Liver (tissue), 9 donors: ENCODE data around the gene SSRP1. TPM values are rescaled to one million over a fixed set of nuclear protein-coding genes. Genes with fewer than 3 reads are reported as not detected.

Source experiments
- DNase-seq: peaks from one replicate; pipeline ENCODE4 v3.0.0-alpha.2; 2017; ENCODE audit warnings: low spot score
- H3K27ac ChIP-seq, 2 donors: one replicate each; pipeline ENCODE4 v1.7.0; 2013; ENCODE audit warnings: inconsistent platforms in 2 of 2, low read length in 2 of 2, control low read depth in 1 of 2, low read depth in 1 of 2, mild to moderate bottlenecking in 1 of 2
- H3K27me3 ChIP-seq, 4 donors: one replicate each; pipeline versions ENCODE4 v1.6.1 to v1.7.0; 2013; ENCODE audit warnings: low read length in 3 of 4, inconsistent platforms in 1 of 4, mild to moderate bottlenecking in 1 of 4, moderate library complexity in 1 of 4; ENCODE audit not compliant: control insufficient read depth in 4 of 4, insufficient read depth in 4 of 4
- H3K36me3 ChIP-seq, 4 donors: one replicate each; pipeline versions ENCODE4 v1.6.1 to v1.7.0; 2013; ENCODE audit warnings: low read length in 3 of 4, mild to moderate bottlenecking in 3 of 4, low read depth in 1 of 4, moderate library complexity in 1 of 4; ENCODE audit not compliant: control insufficient read depth in 4 of 4, insufficient read depth in 3 of 4
- H3K4me1 ChIP-seq, 4 donors: one replicate each; pipeline versions ENCODE4 v1.6.1 to v1.7.0; 2013; ENCODE audit warnings: low read length in 3 of 4, mild to moderate bottlenecking in 3 of 4, moderate library complexity in 1 of 4; ENCODE audit not compliant: control insufficient read depth in 4 of 4, insufficient read depth in 4 of 4
- H3K4me3 ChIP-seq, 3 donors: one replicate each; pipeline versions ENCODE4 v1.6.1 to v1.7.0; 2013; ENCODE audit warnings: low read length in 3 of 3, control low read depth in 1 of 3, low read depth in 1 of 3, mild to moderate bottlenecking in 1 of 3
- H3K9ac ChIP-seq, 2 donors: one replicate each; pipeline ENCODE4 v1.7.0; 2013; ENCODE audit warnings: low read length in 2 of 2, mild to moderate bottlenecking in 2 of 2, moderate library complexity in 2 of 2, control low read depth in 1 of 2, low read depth in 1 of 2
- H3K9me3 ChIP-seq, 4 donors: one replicate each; pipeline versions ENCODE4 v1.6.1 to v1.7.0; 2013; ENCODE audit warnings: low read length in 3 of 4; ENCODE audit not compliant: control insufficient read depth in 4 of 4
- ATF3 ChIP-seq: IDR thresholded peaks from 2 replicates; pipeline ENCODE4 v1.6.1; 2016; ENCODE audit warnings: antibody characterized with exemption
- CTCF ChIP-seq: fragments of 150-350 bp; IDR thresholded peaks from 2 replicates; pipeline ENCODE4 v1.5.1; 2017; ENCODE audit warnings: improper control_type of control experiment, low read depth, low read length; ENCODE audit not compliant: missing input control
- FOXA1 ChIP-seq: IDR thresholded peaks from 2 replicates; pipeline ENCODE4 v1.6.1; 2016; ENCODE audit warnings: antibody characterized with exemption
- FOXA2 ChIP-seq: IDR thresholded peaks from 2 replicates; pipeline ENCODE4 v1.6.1; 2016; ENCODE audit warnings: antibody characterized with exemption
- HNF4A ChIP-seq, 2 donors: conservative IDR thresholded peaks; 2 replicates each; pipeline ENCODE4 v1.6.1; 2016; ENCODE audit warnings: antibody characterized with exemption in 2 of 2, mild to moderate bottlenecking in 2 of 2
- HNF4G ChIP-seq: IDR thresholded peaks from 2 replicates; pipeline ENCODE4 v1.6.1; 2016; ENCODE audit warnings: antibody characterized with exemption
- JUND ChIP-seq, 2 donors: IDR thresholded peaks; 2 replicates each; pipeline ENCODE4 v1.6.1; 2016; ENCODE audit warnings: antibody characterized with exemption in 2 of 2
- MAX ChIP-seq: IDR thresholded peaks from 2 replicates; pipeline ENCODE4 v1.6.1; 2016; ENCODE audit warnings: antibody characterized with exemption
- NR2F2 ChIP-seq: IDR thresholded peaks from 2 replicates; pipeline ENCODE4 v1.6.1; 2016; ENCODE audit warnings: antibody characterized with exemption
- RAD21 ChIP-seq, 2 donors: IDR thresholded peaks; 2 replicates each; pipeline ENCODE4 v1.6.1; 2016; ENCODE audit warnings: antibody characterized with exemption in 2 of 2, mild to moderate bottlenecking in 2 of 2
- REST ChIP-seq: IDR thresholded peaks from 2 replicates; pipeline ENCODE4 v1.6.1; 2016; ENCODE audit warnings: antibody characterized with exemption, mild to moderate bottlenecking
- RXRA ChIP-seq, 2 donors: IDR thresholded peaks; 2 replicates each; pipeline ENCODE4 v1.6.1; 2017 to 2018; ENCODE audit warnings: antibody characterized with exemption in 2 of 2, mild to moderate bottlenecking in 1 of 2
- SP1 ChIP-seq: IDR thresholded peaks from 2 replicates; pipeline ENCODE4 v1.6.1; 2018; ENCODE audit warnings: antibody characterized with exemption, mild to moderate bottlenecking
- YY1 ChIP-seq: IDR thresholded peaks from 2 replicates; pipeline ENCODE4 v1.6.1; 2016; ENCODE audit warnings: antibody characterized with exemption, mild to moderate bottlenecking
- WGBS: extraction: QIAGEN DNeasy Blood & Tissue Kit; methylation state at CpG from one replicate; pipeline ENCODE4 v1.1.7; 2013; 5-methylcytosine and 5-hydroxymethylcytosine counted together
- polyA plus RNA-seq, 2 donors: library from polyadenylated mRNA; stranded (reverse) in 1 of 2; unstranded in 1 of 2; fragments of 200-250 nt in 1 of 2; fragments of >200 nt in 1 of 2; fragmentation: Nextera tagmentation in 1 of 2; extraction: Ambion mirVana in 1 of 2; gene quantifications; one replicate each; pipeline versions ENCODE4 v1.2.1 to v1.2.3, GENCODE V29; 2013 to 2015
- total RNA-seq, 2 donors: library from RNA; depleted of rRNA; stranded (reverse); fragments of >200 nt; gene quantifications; one replicate each; pipeline ENCODE4 v1.2.3, GENCODE V29; 2014
- TF ChIP-seq, protein P1 (sequence below): IDR thresholded peaks from 2 replicates; pipeline ENCODE4 v1.6.1; 2016; ENCODE audit warnings: antibody characterized with exemption
- donor health status: healthy.
- donor health status: healthy.
- donor health status: healthy.
- donor health status: healthy.
- donor health status: healthy.

The SSRP1 gene
- total and polyA plus RNA-seq, 4 donors, result 13.9 to 45.3 (median 28.4) TPM

- H3K9ac ChIP-seq, result no peak overlapping the region
- TF ChIP-seq FOXA1 (no peak), RXRA (IDR thresholded peaks at IDR 0.05) (no peak), SP1 (no peak), JUND (IDR thresholded peaks at IDR 0.05) (no peak), NR2F2 (no peak), ATF3 (no peak), HNF4G (no peak)
- H3K36me3 ChIP-seq, result no peaks in the 10 kb centered on the region
- H3K27me3 ChIP-seq, result no peaks in the 10 kb centered on the region
- H3K9me3 ChIP-seq, result no peaks in the 10 kb centered on the region
- H3K4me3 ChIP-seq, result no peak overlapping the region
- no peak for DNase-seq
- 77% methylated on average over 1 of the region's 1 CpG for WGBS
- peaks cover 17 to 35% (median 32%) of the 10 kb centered on the region in 4 donors for H3K4me1 ChIP-seq
- no peak overlapping the region for H3K27ac ChIP-seq
Observed at GRCh38 chr11:57290288-57290687, 45.4 kb downstream of the SSRP1 start.

DNA sequence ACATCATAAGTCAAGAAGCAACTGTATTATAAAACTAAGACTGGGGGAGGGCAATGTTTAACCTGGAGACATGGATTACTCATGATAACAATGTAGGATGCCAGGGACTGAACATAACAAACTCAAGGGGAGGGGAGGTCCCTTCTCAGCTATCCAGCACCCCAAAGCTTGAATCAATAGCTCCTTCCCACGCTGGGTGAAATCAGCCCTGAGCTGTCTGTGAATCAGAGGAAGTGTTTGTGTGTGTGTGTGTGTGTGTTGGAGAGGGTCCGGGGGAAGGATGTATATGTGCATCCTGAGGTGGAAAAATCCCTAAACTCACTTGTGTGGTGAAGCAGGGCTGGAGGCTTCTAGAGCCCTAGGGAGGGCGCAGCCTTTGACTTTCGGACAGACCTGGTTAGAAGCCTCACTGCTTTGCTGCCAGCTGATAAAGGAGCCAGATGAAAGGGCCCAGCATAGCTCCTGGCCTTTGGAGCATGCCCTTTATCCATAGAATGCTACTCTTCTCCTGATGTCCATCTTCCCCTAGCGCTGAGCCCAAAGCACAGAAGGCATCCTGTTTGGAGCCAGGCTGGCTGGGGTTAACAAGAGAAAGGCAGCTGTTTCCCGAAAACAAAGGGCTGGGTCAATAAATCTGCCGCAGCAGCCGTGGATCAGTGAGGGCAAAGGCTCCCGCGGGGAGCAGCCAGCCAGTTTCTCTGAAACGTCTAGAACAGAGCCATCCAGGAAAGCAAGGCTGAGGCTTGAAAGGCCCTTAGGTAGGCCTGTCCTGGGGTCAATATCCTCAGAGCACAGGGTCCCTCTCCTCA lies 46.7 kb downstream of the SSRP1 start:
- H3K27ac ChIP-seq, result peak overlapping the region in 1 of 2 donors; percentile 67
- H3K9ac ChIP-seq, result no peak overlapping the region
- H3K4me1 ChIP-seq, result peaks cover 9 to 27% (median 22%) of the 10 kb centered on the region in 4 donors
- no peaks in the 10 kb centered on the region for H3K36me3 ChIP-seq
- no peak overlapping the region for H3K4me3 ChIP-seq
- no peaks in the 10 kb centered on the region for H3K9me3 ChIP-seq
- DNase-seq, result no peak
- no peaks in the 10 kb centered on the region for H3K27me3 ChIP-seq
- TF ChIP-seq MAX, result peak; percentile 40
- no peak for TF ChIP-seq HNF4G
- peak; percentile 40 for TF ChIP-seq NR2F2
- peak in 1 of 2 donors; percentile 44 for TF ChIP-seq JUND (IDR thresholded peaks at IDR 0.05)
- TF ChIP-seq ATF3, result no peak
- no peak for TF ChIP-seq FOXA2
- peak; percentile 92 for TF ChIP-seq YY1
- peak; percentile 66 to 81 for TF ChIP-seq HNF4A (conservative IDR thresholded peaks at IDR 0.05)
- peak; percentile 71 for TF ChIP-seq SP1
- peak; percentile 46 for TF ChIP-seq REST
- peak in 1 of 2 donors; percentile 24 for TF ChIP-seq RAD21 (IDR thresholded peaks at IDR 0.05)
- TF ChIP-seq, protein P1, sequence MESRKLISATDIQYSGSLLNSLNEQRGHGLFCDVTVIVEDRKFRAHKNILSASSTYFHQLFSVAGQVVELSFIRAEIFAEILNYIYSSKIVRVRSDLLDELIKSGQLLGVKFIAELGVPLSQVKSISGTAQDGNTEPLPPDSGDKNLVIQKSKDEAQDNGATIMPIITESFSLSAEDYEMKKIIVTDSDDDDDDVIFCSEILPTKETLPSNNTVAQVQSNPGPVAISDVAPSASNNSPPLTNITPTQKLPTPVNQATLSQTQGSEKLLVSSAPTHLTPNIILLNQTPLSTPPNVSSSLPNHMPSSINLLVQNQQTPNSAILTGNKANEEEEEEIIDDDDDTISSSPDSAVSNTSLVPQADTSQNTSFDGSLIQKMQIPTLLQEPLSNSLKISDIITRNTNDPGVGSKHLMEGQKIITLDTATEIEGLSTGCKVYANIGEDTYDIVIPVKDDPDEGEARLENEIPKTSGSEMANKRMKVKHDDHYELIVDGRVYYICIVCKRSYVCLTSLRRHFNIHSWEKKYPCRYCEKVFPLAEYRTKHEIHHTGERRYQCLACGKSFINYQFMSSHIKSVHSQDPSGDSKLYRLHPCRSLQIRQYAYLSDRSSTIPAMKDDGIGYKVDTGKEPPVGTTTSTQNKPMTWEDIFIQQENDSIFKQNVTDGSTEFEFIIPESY, result peak; percentile 15
- peak; percentile 25 to 70 for TF ChIP-seq RXRA (IDR thresholded peaks at IDR 0.05)
- no peak for TF ChIP-seq CTCF
- WGBS, result 15% methylated on average over 11 of the region's 11 CpGs
